ENCODE measurements around the gene BCAP29.

- TF ChIP-seq POLR2AphosphoS5 (IDR thresholded peaks at IDR 0.05; ENCODE audit: low read depth, low read length) (no peak), POLR2A (IDR thresholded peaks at IDR 0.05; ENCODE audit: low read depth, low read length) (no peak), TAF1 (IDR thresholded peaks at IDR 0.05; ENCODE audit: low read depth, low read length) (no peak), POU2F2 (IDR thresholded peaks at IDR 0.05; ENCODE audit: low read depth, low read length) (no peak), SPI1 (IDR thresholded peaks at IDR 0.05; ENCODE audit: low read depth, low read length) (no peak)
Observed at GRCh38 chr7:107588529-107589130, 8.6 kb downstream of the BCAP29 start.

Measured in GM12891 (cell line).